GM19239 (cell line): Measurements from ENCODE around the gene MRC1.

ENCODE experiments used
- DNase-seq: peaks from one replicate; pipeline ENCODE4 v3.0.0; 2011; ENCODE audit warnings: low spot score; ENCODE audit not compliant: insufficient read length
- FAIRE-seq: peaks from 2 replicates; lab custom pipeline; 2011; peaks lifted over from hg19 to GRCh38; lab: Jason Lieb, UNC

MRC1 gene

GRCh38 chr10:17836942-17837341, 27.8 kb downstream of the MRC1 start:
- DNase-seq: no peak
- no peak for FAIRE-seq

- no peak for DNase-seq
- FAIRE-seq: no peak
Measured at GRCh38 chr10:17838080-17838648, 29.0 kb downstream of the MRC1 start.

GRCh38 chr10:17841050-17841449, 31.9 kb downstream of the MRC1 start:
- FAIRE-seq: no peak
- no peak for DNase-seq

GRCh38 chr10:17842641-17843040, 33.5 kb downstream of the MRC1 start:
- FAIRE-seq (no peak), DNase-seq (no peak)

GRCh38 chr10:17847585-17848296, 38.6 kb downstream of the MRC1 start:
- DNase-seq: no peak
- no peak for FAIRE-seq

GRCh38 chr10:17848646-17849045, 39.5 kb downstream of the MRC1 start:
- FAIRE-seq (no peak), DNase-seq (no peak)

GRCh38 chr10:17850501-17850900, 41.4 kb downstream of the MRC1 start:
- no peak for FAIRE-seq
- no peak for DNase-seq

- no peak for DNase-seq
- FAIRE-seq: no peak
Measured at GRCh38 chr10:17851611-17852010, 42.5 kb downstream of the MRC1 start.

- DNase-seq (no peak), FAIRE-seq (no peak)
Measured at GRCh38 chr10:17854044-17854652, 45.0 kb downstream of the MRC1 start.

- FAIRE-seq: no peak
- DNase-seq: no peak
Measured at GRCh38 chr10:17857040-17857439, 47.9 kb downstream of the MRC1 start.

GRCh38 chr10:17859492-17860156, 50.5 kb downstream of the MRC1 start:
- peak; percentile 92 for FAIRE-seq

GRCh38 chr10:17861760-17862159, 52.6 kb downstream of the MRC1 start:
- FAIRE-seq: no peak

More at GRCh38 chr10:17859492-17860156, 50.5 kb downstream of the MRC1 start:
- no peak for DNase-seq

GRCh38 chr10:17865351-17865750, 56.2 kb downstream of the MRC1 start:
- DNase-seq: no peak
- FAIRE-seq: no peak

More at GRCh38 chr10:17861760-17862159, 52.6 kb downstream of the MRC1 start:
- no peak for DNase-seq

- DNase-seq: no peak
- FAIRE-seq: no peak
Measured at GRCh38 chr10:17866346-17866745, 57.2 kb downstream of the MRC1 start.

- FAIRE-seq: no peak
- DNase-seq: no peak
Measured at GRCh38 chr10:17867056-17867455, 57.9 kb downstream of the MRC1 start.

- FAIRE-seq (no peak), DNase-seq (no peak)
Measured at GRCh38 chr10:17871036-17871435, 61.9 kb downstream of the MRC1 start.

GRCh38 chr10:17872191-17873091, 63.3 kb downstream of the MRC1 start:
- DNase-seq (no peak), FAIRE-seq (peak; percentile 77)

- no peak for DNase-seq
- no peak for FAIRE-seq
Measured at GRCh38 chr10:17873946-17874345, 64.8 kb downstream of the MRC1 start.

GRCh38 chr10:17877121-17877520, 68.0 kb downstream of the MRC1 start:
- DNase-seq: no peak
- FAIRE-seq: no peak

GRCh38 chr10:17878896-17879295, 69.7 kb downstream of the MRC1 start:
- FAIRE-seq (no peak), DNase-seq (no peak)
